ENCODE measurements around the gene INO80C.
"Not testable (repeated sequence)": the region's sequence is repeated elsewhere in the genome, so short reads cannot be mapped to it uniquely, and the experiment has no call there.

The INO80C gene

DNA sequence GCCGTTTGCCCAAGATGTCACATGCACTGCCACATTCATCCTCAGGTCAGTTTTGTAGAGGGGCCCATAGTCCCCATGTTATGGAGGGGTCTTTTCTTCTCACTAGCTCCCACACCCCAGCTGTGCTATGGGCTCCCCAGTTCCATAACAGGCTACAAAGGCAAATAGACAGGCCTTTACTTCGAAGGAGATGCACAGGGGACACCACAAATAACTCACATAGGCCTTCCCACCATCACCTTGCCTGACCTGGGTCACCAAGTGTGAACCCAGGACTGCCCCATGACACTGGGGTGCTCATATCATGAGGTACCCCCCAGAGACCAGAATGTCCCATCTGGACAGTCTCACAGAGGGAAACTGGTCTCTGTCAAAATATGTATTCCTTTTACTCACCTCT is 15.0 kb upstream of the INO80C start:
- no peak for DNase-seq

DNA sequence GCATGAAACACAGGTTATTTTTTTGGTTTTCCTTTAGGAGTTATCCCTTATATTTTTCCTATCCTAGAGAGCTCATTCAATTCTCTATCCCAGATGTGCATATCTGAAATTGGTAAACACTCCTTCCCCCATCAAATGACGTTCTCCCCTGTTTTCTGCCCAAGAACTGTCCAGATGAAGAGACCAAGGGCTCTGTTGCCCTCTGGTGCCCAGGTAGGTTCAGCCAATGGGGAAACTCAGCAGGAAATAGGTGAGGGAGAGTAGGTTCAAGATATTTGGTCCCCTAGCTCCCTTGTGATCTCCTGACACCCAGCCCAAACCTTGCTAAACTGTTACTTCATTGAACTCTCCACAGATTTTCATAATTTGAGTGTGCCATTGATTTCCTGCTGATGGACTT is 14.1 kb upstream of the INO80C start:
- no peak for DNase-seq

DNA sequence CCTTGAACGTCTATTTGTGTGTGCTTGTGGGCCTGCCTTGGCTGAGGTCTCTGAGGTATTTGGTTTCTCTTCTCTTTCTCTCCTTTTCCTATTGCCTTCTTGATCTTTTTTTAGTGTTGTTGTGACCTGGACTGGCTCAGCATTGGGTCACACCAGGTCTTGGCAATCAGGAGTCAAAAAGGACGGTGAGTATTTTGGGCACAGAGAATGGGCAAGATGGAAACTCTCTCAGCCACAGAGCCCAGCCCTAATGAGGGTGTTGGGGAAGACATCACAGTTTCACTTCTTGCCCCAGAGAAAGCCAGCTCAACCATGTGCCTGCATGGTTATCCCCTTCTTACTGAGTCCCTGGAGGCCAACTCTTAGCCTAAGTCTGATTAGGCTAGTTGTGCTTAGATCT is 13.7 kb upstream of the INO80C start:
- no peak for DNase-seq

DNA sequence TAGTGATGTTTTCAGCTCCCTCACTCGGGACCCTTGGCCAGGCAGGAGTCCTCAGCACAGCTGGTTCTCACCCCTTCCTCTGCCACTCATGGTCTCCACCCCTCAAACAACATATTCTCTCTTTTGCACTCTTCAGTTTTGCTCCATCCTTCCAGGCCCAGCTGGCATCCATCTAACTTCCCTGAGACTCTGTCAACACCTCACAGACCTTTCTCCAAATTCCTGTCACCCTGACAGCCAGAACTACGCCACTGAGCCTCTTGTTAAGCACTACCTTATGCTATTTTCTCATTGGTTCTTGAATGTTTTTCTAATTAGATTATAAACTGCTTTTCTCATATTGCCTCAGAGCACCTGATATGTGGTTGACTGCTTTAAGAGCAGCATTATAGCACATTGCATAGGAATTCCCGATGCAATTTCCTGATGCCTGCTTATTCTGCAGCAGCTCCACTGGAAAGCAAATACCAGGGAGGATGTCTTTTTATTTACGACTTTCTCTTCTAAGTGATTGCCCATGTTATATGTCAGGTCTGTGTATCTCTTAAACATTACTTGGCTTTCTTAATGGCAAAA is 12.4 kb upstream of the INO80C start:
- DNase-seq, result no peak

DNA sequence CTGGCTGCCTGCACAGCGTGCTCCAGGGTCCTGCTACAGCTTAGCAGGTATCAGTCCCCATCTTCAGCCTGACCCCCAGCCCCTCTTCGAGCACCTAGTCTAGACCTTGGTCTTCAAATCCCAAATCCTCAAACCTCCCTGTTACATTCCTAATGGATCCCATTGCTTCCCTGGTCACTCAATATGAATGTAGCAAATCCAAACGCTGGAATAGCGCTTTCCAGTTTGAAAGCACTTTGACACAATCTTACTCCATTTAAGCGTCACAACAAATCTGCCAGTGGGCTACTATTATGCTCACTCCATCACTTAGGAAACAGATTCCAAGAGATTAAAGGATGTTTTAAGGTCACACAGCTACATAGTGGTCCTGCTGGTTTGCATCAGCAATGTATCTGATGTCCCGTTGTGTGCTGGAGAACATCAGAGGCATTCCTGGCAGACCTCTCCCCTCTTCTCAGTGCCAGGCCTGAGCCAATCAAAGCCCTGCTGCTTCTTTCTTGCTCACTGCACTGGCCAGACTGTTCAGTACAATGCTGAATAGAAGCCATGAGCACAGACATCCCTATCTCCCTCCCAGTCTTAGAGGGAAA is 11.1 kb upstream of the INO80C start:
- no peak for DNase-seq

DNA sequence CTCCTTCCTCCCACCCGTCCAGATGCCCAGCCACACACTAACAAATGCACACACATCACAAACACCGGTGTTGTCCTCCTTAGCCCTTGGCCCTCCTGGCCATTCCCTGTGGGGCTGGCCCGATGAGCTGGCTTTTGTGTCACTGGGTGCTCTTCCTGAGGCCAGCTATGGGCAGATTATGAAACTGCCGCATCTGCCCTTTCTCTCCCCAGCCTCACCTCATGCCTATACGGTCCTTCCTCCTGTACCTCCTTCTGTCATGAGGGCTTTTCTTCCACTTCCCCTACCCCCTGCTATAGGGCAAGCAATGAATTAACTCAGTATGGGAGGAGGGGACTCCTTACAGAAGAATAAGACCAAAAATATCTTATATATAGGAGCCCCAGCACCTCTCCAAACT is 10.3 kb upstream of the INO80C start:
- no peak for DNase-seq

DNA sequence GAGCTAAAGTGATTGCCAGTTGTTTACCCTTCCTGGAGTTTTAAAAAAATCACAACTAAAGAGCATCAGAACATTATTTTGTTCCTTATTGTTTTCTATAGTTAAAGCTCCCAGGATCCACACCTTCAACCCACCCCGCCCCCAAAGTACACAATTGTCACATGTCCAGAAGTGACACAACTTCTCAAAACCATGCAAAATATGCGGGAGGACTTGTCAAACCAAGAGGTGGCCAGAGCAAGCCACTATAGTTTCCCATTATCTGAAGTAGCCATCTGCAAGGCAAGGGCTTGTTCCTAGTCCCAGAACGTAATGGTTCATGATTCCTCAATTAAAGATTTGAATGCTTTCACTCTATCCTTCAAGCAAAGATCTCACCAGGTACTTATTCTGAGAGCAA is 9.9 kb upstream of the INO80C start:
- DNase-seq, result no peak

DNA sequence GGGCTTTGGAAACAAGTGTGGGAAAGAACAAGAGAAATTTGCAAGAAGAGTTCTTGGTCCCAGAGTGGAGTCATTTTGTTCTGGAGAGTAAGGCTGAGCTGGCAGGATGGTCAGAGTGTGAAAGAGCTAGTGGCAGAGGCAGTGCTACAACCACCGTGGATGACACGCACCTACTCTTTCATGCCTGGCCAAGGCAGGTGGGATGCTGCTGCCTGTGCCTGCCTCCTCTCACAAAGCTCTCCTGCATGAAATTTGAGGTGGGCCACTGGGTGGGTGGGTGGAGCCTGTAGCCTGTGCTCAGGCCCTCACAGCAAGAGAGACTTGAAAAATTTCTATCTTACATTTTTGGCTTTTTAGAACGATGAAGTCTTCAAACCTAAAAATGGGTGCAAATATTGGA is 9.4 kb upstream of the INO80C start:
- DNase-seq, result no peak

DNA sequence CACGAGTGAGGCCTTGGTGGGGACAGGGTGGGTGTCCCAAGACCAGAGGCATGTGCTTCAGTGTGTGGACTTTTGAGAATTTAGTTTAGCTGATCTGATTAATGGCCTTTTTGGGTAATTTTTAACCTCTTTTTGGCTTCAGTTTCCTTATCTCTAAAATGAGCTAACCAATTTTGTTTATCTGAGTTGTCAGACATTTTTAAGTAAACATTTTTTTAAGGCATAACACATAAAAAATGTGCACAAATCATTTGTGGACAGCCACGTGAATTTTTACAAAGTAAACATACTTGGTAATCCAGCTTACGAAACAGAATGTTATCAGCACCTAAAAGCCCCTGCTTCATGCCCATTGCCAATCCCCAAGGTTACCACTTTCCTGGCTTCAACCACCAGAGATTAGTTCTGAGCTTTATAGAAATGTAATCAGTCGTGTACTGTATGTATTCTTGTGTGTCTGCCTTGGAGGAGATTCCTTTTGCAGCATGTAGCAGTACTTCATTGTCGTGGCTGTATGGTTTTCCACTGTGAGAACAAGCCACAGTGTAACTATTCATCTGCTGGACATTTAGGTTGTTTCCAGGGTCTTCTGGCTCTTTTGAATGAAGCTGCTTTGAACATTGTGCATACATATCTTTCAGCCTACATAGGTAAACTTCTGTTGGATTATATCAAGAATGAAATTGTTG is 8.4 kb upstream of the INO80C start:
- no peak for DNase-seq

DNA sequence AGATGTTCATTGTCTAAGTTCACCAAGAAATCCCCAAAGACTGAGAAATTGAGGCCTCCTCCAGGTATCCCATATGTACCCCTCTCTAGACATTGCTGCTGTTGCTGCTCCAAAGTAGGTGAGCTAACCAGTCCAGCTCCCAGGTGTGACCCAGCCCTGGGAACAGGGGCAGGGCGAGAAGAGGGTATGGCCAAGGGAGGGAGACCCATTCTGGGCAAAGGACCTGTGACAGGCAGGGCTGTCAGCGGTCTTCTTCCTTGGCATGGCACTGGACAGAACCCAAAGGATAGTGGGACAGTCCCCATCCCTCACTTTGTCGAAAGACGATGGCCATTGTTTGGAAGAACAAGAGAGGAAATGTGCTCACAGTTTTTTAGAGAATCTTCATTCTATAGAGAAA is 7.2 kb upstream of the INO80C start:
- DNase-seq, result no peak

DNA sequence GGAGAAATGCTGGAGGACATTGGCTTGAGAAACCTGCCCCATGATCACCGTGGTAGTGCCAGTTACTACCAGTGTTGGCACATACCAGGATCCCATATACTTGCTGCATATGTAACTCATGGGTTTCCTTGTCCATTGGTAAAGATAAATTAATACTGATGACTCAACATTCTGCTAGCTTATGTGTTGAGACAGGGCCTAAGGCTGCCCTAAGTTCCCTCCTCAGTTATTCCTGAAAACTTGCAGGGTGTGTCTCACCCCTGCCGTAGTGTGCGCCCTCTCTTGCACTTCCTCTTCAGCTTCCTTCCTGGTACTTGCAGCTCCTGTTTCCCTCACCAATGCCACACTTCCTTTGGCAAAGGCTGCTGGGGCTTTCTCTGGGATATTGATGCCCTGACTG is 4.3 kb upstream of the INO80C start:
- no peak for DNase-seq

DNA sequence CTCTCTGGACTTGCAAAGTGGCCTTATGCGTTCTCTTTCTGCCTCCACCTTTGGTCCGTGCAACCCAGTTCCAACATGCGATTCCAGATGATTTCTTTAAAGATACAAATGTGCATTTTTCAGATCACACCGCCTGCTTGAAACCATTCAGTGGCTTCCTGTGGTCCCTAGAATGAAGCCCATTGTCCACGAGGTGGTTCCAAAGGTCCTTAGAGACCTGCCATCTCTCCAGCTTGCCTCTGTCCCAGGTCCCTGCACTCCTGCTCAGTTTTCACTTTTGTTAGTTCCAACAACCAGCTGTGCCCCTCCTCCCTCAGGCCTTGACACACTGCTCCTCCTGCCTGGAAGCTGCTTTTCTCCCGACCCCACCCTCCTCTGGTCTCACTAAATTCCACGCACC is 3.6 kb upstream of the INO80C start:
- DNase-seq, result no peak

DNA sequence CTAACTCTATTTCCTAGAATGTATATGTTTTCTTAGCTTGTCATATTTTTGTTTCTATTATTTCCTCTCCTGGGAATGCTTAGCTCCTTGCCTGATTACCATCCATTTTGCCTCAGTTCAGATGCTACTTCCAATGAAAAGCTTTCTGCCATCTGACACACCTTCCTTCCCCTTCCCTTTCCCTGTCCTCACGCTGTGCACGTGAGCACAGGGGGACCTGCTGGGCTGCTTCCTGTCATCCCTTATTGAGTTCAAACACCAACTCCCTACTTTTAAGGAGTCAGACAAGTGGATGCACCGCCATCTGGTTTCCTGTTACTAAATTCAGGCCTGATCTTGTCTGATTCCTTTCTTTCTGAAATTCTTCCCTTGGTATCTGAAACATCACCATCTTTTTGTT is 2.4 kb upstream of the INO80C start:
- no peak for DNase-seq

DNA sequence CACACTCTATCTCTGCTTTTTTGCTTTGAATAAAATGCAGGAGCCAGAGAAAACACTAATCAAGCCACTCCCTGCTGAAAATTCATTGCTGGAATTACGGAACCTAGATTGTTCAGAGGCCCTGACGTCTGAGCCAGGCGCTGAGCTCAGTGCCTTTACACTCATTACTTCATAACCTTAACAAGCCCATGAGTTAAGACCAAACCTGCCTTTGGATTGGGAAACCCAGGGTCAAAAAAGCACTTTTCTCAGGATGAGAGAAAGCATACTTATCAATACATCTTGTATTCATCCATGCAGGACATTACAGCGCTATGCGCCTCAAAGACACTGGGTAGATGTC is 762 bp downstream of the INO80C start:
- no peak for DNase-seq

DNA sequence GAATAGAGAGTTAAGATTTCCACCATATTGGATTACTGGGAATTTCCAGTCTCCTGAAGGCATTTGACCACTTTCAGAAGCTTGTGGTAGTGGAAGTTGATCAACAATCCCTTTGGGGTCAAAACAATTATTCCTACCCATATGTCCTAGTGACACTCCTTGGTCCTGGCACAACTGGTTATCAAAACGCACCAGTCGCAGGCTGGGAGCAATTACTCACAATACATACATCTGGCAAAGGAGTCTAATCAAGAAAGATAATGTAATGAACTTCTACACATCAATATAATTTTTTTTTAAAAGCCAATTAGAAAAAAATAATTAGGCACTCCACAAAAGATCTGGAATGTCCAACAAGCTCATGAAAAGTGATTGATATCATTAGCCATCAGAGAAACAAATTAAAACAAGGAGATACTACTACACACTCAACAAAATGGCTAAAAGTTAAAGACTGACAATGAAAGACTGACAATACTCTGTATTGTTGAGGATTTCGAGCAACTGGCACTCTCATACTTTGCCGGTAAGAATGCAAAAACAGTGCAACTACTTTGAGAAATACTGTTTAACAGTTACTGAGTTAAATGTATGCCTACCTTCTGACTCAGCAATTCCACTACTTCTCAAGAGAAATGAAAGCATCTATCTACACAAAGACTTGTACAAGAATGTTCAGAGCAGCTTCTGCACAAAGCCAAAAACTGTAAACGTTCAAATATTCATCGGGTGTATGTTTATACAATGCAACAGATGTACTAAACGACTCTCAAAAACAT is 2.0 kb downstream of the INO80C start:
- no peak for DNase-seq

DNA sequence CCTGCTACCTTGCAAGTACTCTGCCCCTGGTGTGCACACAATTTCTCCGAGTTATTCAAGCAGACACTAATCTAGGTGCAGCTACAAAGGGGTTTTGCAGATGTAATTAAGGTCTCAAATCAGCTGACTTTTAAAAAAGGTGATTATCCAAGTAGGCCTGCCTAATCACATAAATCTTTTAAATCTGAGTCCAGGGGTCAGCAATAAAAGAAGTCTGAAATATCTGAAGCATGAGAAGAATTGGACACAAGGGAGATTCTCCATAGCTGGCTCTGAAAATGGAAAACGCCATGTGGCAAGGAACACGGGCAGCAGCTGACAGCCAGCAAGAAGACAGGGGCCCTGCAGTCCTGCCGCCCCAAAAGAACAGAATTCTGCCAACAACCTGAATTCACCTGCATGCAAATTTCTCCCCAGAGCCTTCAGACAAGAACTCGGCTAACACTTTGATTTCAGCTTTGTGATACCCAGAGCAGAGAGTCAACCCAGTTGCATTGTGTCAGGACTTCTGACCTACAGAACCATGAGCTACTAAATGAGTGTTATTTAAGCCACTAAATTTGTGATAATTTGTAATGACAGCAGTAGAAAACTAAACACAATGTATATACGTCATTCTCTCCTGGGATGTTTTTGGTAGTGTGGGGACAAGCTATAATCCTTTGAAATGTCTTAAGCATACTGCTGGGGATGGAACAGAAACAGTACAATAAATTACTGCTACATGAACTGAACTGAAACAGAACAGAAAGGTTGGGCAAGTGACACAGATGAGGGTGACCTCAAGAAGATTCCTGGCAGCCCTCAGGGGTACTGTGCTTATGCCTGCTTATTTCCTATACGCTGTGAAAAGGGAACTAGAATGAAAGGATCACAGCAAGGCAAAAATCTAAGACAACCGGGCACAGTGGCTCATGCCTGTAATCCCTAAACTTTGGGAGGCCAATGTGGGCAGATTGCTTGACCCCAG is 3.2 kb downstream of the INO80C start:
- DNase-seq, result no peak

DNA sequence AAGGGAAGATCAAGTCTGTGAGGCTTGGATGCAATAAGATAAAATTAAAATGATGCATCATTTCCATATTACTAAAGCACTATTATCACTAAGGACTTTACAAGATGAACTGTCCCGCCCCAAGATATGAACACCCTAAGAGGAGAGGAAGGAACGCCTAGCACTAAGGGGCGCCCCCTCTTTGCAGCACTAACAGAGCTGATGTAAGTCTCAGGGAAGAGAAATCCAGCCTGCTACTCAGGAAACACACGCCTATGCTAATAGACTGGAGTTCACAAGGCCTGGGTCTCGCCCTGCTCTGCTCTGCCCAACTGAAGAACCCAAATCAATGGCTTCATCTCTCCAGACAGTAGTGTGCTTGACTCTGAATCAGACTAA is 6.1 kb downstream of the INO80C start:
- DNase-seq, result no peak

DNA sequence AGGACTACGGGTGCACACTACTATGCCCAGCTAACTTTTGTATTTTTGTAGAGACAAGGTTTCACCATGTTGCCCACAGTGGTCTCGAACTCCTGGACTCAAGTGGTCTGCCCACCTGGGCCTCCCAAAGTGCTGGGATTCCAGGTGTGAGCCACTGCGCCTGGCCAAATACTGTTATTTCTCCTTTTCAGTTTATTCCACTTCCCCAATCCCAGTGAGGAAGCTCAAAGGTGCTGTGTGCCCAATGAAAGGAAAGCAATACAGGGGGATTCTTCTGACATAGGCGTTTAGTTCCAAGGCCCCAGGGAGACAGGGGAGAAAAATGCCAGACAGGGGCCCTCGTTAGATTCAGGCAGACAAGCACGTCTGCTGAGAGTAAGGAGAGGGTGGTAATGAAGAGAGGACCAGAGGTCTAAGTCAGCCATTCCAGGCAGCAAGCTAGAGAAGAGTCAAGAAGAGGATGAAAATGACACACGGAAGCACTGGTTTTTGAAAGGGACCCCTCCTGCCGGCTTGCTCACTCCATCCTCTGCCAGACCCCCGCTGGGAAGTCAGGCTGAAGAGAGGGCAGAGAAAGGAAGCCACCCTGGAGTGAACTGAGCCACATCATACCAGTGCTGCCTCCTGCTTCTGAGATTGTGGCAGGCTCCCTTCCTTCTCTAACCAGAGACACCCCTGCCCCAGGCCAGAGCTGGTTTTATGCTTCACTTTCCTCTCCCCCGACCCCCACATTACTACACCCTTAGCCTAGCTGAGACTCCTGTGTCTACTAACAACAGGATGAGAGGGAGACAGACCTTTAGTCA is 6.7 kb downstream of the INO80C start:
- no peak for DNase-seq

DNA sequence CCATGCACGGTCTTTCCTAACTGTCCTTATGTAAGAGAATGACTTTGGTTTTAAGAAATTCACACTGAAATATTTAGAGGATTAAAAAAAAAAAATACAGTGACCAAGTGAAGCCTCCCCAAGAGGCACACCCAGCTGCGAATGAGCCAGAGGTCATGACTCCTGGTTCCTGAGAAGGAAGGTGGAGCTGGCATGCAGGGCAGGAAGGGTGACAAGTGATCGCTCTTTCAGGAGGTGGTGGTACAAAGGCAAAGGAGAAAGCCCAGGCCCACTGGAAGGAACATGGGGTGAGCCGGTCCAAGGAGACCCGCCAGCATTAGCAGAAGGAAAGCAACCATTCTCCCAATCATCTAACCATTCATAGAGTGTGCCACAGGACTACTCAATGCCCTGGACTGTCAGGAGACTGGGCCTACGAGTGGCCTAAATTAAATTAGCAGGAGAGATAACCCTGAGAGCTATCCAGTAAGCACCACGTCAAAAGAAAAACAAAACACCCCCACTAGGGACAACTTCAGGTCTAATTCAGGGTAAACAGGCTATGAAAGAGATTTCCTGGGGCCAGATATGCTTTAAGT is 7.8 kb downstream of the INO80C start:
- no peak for DNase-seq

DNA sequence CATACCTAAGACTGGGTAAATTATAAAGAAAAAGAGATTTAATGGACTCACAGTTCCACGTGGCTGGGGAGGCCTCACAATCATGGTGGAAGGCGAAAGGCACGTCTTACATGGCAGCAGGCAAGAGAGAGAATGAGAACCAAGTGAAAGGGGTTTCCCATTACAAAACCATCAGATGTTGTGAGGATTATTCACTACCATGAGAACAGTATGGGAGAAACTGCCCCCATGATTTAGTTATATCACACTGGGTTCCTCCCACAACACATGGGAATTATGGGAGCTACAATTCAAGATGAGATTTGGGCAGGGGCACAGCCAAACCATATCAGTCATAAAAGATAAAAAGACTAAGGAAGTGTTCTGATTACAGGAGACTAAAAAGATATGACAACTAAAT is 8.5 kb downstream of the INO80C start:
- DNase-seq, result not testable (repeated sequence)

DNA sequence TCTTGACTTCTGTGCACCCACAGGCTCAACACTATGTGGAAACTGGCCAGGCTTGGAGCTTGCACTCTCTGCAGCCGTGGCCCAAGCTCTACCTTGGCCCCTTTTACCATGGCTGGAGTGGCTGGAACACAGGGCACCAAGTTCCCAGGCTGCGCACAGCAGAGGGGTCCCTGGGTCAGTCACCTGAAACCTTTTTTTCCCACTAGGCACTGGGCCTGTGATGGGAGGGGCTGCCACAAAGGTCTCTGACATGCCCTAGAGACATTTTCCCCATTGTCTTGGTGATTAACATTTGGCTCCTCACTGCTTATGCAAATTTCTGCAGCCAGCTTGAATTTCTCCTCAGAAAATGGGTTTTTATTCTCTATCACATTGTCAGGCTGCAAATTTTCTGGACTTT is 9.4 kb downstream of the INO80C start:
- DNase-seq, result not testable (repeated sequence)

DNA sequence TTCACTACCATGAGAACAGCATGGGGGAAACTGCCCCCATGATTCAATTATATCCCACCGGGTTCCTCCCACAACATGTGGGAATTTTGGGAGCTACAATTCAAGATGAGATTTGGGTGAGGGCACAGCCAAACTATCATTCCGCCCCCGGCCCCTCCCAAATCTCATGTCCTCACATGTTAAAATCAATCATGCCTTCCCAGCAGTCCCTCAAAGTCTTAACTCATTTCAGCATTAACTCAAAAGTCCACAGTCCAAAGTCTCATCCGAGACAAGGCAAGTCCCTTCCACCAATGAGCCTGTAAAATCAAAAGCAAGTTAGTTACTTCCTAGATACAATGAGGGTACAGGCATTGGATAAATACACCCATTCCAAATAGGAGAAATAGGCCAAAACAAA is 10.2 kb downstream of the INO80C start:
- DNase-seq, result not testable (repeated sequence)

All from activated CD4-positive, alpha-beta T cell treated with anti-CD3 and anti-CD28 coated beads for 48 hours (primary cell).